ENCODE measurements around the gene PTPN14. TPM values are rescaled to one million over a fixed set of nuclear protein-coding genes. Genes with fewer than 3 reads are reported as not detected.

PTPN14 gene
- total and polyA plus RNA-seq, 2 of the 8 experiments (the other 6 are each of a cell fraction or from before 2014, with no cell fraction given) = 14.4 to 93.6 TPM

GRCh38 chr1:214349781-214350180, 201.6 kb downstream of the PTPN14 start:
- Histone ChIP-seq H3K4me2 (ENCODE audit: insufficient read depth in 1 of 2, low read depth in 2 of 2, low read length in 2 of 2) (no peak overlapping the region; a peak in 1 of 4 replicates), H3K79me1 (ENCODE audit: low read depth, low read length) (no peaks in the 10 kb centered on the region), H3K27me3 (replicated peaks in 1 of 4; ENCODE audit: control insufficient read depth in 3 of 4, extremely low read depth in 1 of 4, insufficient read depth in 3 of 4, low read length in 3 of 4) (no peaks in the 10 kb centered on the region), H3K56ac (replicated peaks; ENCODE audit: insufficient read length, low read depth, low read length) (no peak overlapping the region), H3K14ac (ENCODE audit: insufficient read length) (no peak overlapping the region), H4K91ac (replicated peaks; ENCODE audit: insufficient read length, low read length) (no peak overlapping the region), H3K9ac (replicated peaks in 1 of 4; ENCODE audit: extremely low read depth in 1 of 4, low read depth in 3 of 4, low read length in 3 of 4) (no peak overlapping the region), H2AFZ (ENCODE audit: low read length) (no peak overlapping the region), H3K4me3 (ENCODE audit: extremely low read depth in 1 of 4, insufficient read depth in 2 of 4, low read depth in 3 of 4, low read length in 4 of 4) (no peak overlapping the region), H3K9me3 (ENCODE audit: insufficient read depth in 2 of 2, low read depth in 1 of 2, low read length in 1 of 2) (peaks cover 2 to 3% of the 10 kb centered on the region in 2 experiments; a peak in 2 of 4 replicates), H2BK15ac (ENCODE audit: low read length) (no peak overlapping the region), H4K5ac (ENCODE audit: insufficient read length, low read depth, low read length) (no peak overlapping the region), H3K36me3 (ENCODE audit: control insufficient read depth in 2 of 4, insufficient read depth in 4 of 4, low read length in 3 of 4) (peaks cover 0 to 29% (median 14%) of the 10 kb centered on the region in 4 experiments; a peak in 4 of 8 replicates), H2BK20ac (ENCODE audit: low read length) (no peak overlapping the region), H2AK5ac (ENCODE audit: low read depth, low read length) (no peak overlapping the region), H4K20me1 (replicated peaks in 1 of 2; ENCODE audit: control insufficient read depth in 1 of 2, insufficient read depth in 2 of 2, low read length in 2 of 2) (no peaks in the 10 kb centered on the region), H2BK120ac (replicated peaks; ENCODE audit: low read depth, low read length) (no peak overlapping the region), H2BK12ac (ENCODE audit: low read depth, low read length) (no peak overlapping the region; the same call in 1 of the 2 replicates), H3K18ac (ENCODE audit: extremely low read depth, low read length) (no peak overlapping the region), H3K23ac (ENCODE audit: insufficient read length) (no peak overlapping the region), H3K4me1 (replicated peaks in 1 of 4; ENCODE audit: control insufficient read depth in 3 of 4, insufficient read depth in 4 of 4, low read length in 3 of 4) (peaks cover 3 to 11% (median 6%) of the 10 kb centered on the region in 4 experiments), H3K79me2 (ENCODE audit: control insufficient read depth in 1 of 2, insufficient read depth in 2 of 2, low read length in 2 of 2) (no peaks in the 10 kb centered on the region), H2BK5ac (ENCODE audit: low read depth, low read length) (no peak overlapping the region), H3K27ac (ENCODE audit: low read depth, low read length) (no peak overlapping the region), H4K8ac (ENCODE audit: extremely low read depth, insufficient read depth, low read length) (no peak overlapping the region), H3K23me2 (ENCODE audit: low read depth, low read length) (no peaks in the 10 kb centered on the region), H3K4ac (replicated peaks; ENCODE audit: insufficient read length, low read depth, low read length) (no peak overlapping the region)
- CTCF ChIA-PET (ENCODE audit: partially characterized antibody) = interaction anchor here (0.6 to 7.0 kb wide), 8 partner anchors 9 to 1046 kb away, joined by 3 to 102 read pairs (median 3); no protein-coding TSS in a partner anchor
- peak; percentile 94 for TF ChIP-seq TEAD4 (IDR thresholded peaks at IDR 0.05; ENCODE audit: low read depth, low read length)
- TF ChIP-seq ASH2L (IDR thresholded peaks at IDR 0.05; ENCODE audit: low read length) = no peak
- 0 out of 2 replicates have a peak, but pooled peaks have one; percentile 21 for TF ChIP-seq YY1 (IDR thresholded peaks at IDR 0.05; ENCODE audit: low read depth, low read length)
- WGBS, 2 experiments (ENCODE audit: extremely low coverage in 1 of 2, insufficient coverage in 1 of 2, insufficient read length in 1 of 2, insufficient replicate concordance in 2 of 2, low coverage in 1 of 2, low lambda C conversion rate in 2 of 2, missing lambda C conversion rate in 1 of 2) = 90% methylated on average over 2 of the region's 2 CpGs; no CpG with 5 or more reads in 1 of the 2 experiments
- POLR2A ChIA-PET (ENCODE audit: partially characterized antibody) = interaction anchor here (0.8 to 1.0 kb wide), 3 partner anchors 202 to 262 kb away, joined by 3 to 8 read pairs (median 3); partner anchors contain the start of gene PTPN14
- DNase-seq (ENCODE audit: low read depth in 1 of 2, low spot score in 2 of 2) (no peak), FAIRE-seq (peak; percentile 36)
